Measurements from ENCODE around the gene CCDC183. TPM values are rescaled to one million over a fixed set of nuclear protein-coding genes. Genes with fewer than 3 reads are reported as not detected.

CCDC183 gene
- total RNA-seq, 1 experiment from 2014 or later, result 3.6 TPM

GRCh38 chr9:136848393-136849037 is 52.4 kb downstream of the CCDC183 start:
- intact Hi-C loops (cut with micrococcal nuclease; ENCODE audit: unreplicated experiment), result loop anchor here (1.0 to 5.0 kb wide), 5 partner anchors 34 to 179 kb away; partner anchors contain the start of genes ABCA2, C8G, CLIC3 and FBXW5
- no peaks in the 10 kb centered on the region for H3K9me2 ChIP-seq (ENCODE audit: insufficient read depth)
- peaks cover 22% of the 10 kb centered on the region; the same call in 1 of the 2 replicates for H3F3A ChIP-seq (ENCODE audit: insufficient read depth, low read depth)
- H3K36me3 ChIP-seq (ENCODE audit: low read depth), result no peaks in the 10 kb centered on the region
- peak overlapping the region; percentile 80 for H3K27ac ChIP-seq
- peak in 1 of 2 experiments; percentile 68 for DNase-seq
- H3K4me1 ChIP-seq (replicated peaks; ENCODE audit: insufficient read depth), result peaks cover 6% of the 10 kb centered on the region; the same call in 1 of the 2 replicates
- H3K27me3 ChIP-seq (ENCODE audit: insufficient read depth, low read depth), result no peaks in the 10 kb centered on the region
- H3K4me3 ChIP-seq, result peak overlapping the region; percentile 87
- TF ChIP-seq CTCF (conservative IDR thresholded peaks at IDR 0.05) (no peak), EZH2 (IDR thresholded peaks at IDR 0.05; ENCODE audit: low read depth) (no peak)
- CTCF ChIA-PET, result interaction anchor here (0.7 to 1.9 kb wide), 2 partner anchors 85 to 100 kb away, joined by 4 to 9 read pairs; no protein-coding TSS in a partner anchor
- H2AFZ ChIP-seq, result peak overlapping the region; percentile 70; the same call in 1 of the 2 replicates
- no peaks in the 10 kb centered on the region for H3K79me2 ChIP-seq (ENCODE audit: low read depth)
- H3K9me3 ChIP-seq (ENCODE audit: insufficient read depth, low read depth), result no peaks in the 10 kb centered on the region
- H4K20me1 ChIP-seq (ENCODE audit: insufficient read depth), result peaks cover 21% of the 10 kb centered on the region
- TSS peak; percentile 79 for BruUV-seq (replicated peaks)
- H3K4me2 ChIP-seq, result peak overlapping the region; percentile 85
- POLR2A ChIA-PET (ENCODE audit: unreplicated experiment), result interaction anchor here (0.6 to 0.7 kb wide), 5 partner anchors 11 to 370 kb away, joined by 3 to 4 read pairs (median 3); partner anchors contain the start of gene MAN1B1

- peaks cover 22% of the 10 kb centered on the region; the same call in 1 of the 2 replicates for H3F3A ChIP-seq (ENCODE audit: insufficient read depth, low read depth)
- peak within 1 kb of the TSS; percentile 80 for H3K27ac ChIP-seq
- TF ChIP-seq CTCF (conservative IDR thresholded peaks at IDR 0.05), result no peak
- TF ChIP-seq EZH2 (IDR thresholded peaks at IDR 0.05; ENCODE audit: low read depth), result no peak
- peaks cover 21% of the 10 kb centered on the region for H4K20me1 ChIP-seq (ENCODE audit: insufficient read depth)
- H3K4me1 ChIP-seq (replicated peaks; ENCODE audit: insufficient read depth), result peaks cover 6% of the 10 kb centered on the region; the same call in 1 of the 2 replicates
- peak within 1 kb of the TSS; percentile 87 for H3K4me3 ChIP-seq
- H3K9me2 ChIP-seq (ENCODE audit: insufficient read depth), result no peaks in the 10 kb centered on the region
- ChIA-PET CTCF (interaction anchor here (0.7 kb wide), 1 partner anchor 86 kb away, joined by 4 read pairs; no protein-coding TSS in a partner anchor), POLR2A (ENCODE audit: unreplicated experiment) (interaction anchor here (0.6 to 0.7 kb wide), 4 partner anchors 12 to 369 kb away, joined by 3 read pairs; partner anchors contain the start of gene MAN1B1)
- H2AFZ ChIP-seq, result peak within 1 kb of the TSS; percentile 82; the same call in 1 of the 2 replicates
- intact Hi-C loops (cut with micrococcal nuclease; ENCODE audit: unreplicated experiment), result loop anchor here (1.0 to 5.0 kb wide), 5 partner anchors 33 to 178 kb away; partner anchors contain the start of genes ABCA2, C8G, CLIC3 and FBXW5
- H3K9me3 ChIP-seq (ENCODE audit: insufficient read depth, low read depth), result no peaks in the 10 kb centered on the region
- no TSS peak for BruUV-seq (replicated peaks)
- no peaks in the 10 kb centered on the region for H3K27me3 ChIP-seq (ENCODE audit: insufficient read depth, low read depth)
- H3K79me2 ChIP-seq (ENCODE audit: low read depth), result no peaks in the 10 kb centered on the region
- H3K36me3 ChIP-seq (ENCODE audit: low read depth), result no peaks in the 10 kb centered on the region
- DNase-seq, result peak; percentile 96 to 99
- H3K4me2 ChIP-seq, result peak within 1 kb of the TSS; percentile 85
These were observed 53.2 kb downstream of the CCDC183 start, which contains the start of gene PHPT1 for GRCh38 chr9:136849038-136849959. Gene PHPT1, plus strand, starts transcription at chr9:136849409. Its CDS starts 22 bp downstream, at chr9:136849431.
